ENCODE data around the gene GSX2.

GSX2 gene

DNA sequence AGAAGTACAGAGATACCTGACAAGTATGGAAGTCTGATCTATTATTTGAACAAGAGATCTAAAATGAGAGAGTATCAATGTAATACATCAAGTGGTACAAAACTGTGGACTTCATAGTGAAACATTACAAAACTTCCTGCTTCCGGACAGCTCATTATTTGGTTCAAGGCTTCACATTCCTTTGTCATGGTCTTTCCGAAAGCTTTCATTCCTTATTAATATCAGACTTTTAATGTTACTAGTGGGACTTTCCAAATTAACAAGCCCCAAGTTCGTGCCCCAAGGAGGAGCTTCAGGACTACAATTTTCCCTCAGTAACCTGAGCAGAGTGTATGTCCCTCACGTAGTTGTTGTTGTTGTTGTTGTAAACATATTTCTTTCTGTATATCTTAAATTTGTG lies 36.7 kb upstream of the GSX2 start:
- WGBS (ENCODE audit: extremely low coverage, insufficient coverage, low lambda C conversion rate): no CpG with 5 or more reads among the region's 4 CpGs
- Histone ChIP-seq H3K9ac (ENCODE audit: low read length) (peak overlapping the region; percentile 80), H4K8ac (ENCODE audit: low read depth, low read length) (no peak overlapping the region), H3K27me3 (ENCODE audit: insufficient read depth, low read length, poor library complexity) (no peaks in the 10 kb centered on the region), H3K4me1 (ENCODE audit: control insufficient read depth, low read depth, low read length) (peaks cover 6% of the 10 kb centered on the region), H4K5ac (ENCODE audit: low read length) (no peak overlapping the region), H3K79me1 (ENCODE audit: low read length) (peaks cover 6% of the 10 kb centered on the region), H2BK5ac (ENCODE audit: low read length) (no peak overlapping the region), H3K4ac (ENCODE audit: low read depth, low read length) (no peak overlapping the region), H3K4me2 (ENCODE audit: low read length) (peak overlapping the region; percentile 91), H2BK120ac (ENCODE audit: low read depth, low read length) (no peak overlapping the region), H3K56ac (ENCODE audit: low read length) (no peak overlapping the region), H3K36me3 (ENCODE audit: control insufficient read depth, insufficient read depth, low read length) (no peaks in the 10 kb centered on the region), H3K79me2 (ENCODE audit: control insufficient read depth, insufficient read depth, low read length) (peaks cover 10% of the 10 kb centered on the region), H3K27ac (ENCODE audit: low read depth, low read length) (no peak overlapping the region), H3K18ac (ENCODE audit: low read length) (no peak overlapping the region), H2BK15ac (replicated peaks; ENCODE audit: low read depth) (no peak overlapping the region), H3K23ac (ENCODE audit: low read length) (no peak overlapping the region), H2AK5ac (ENCODE audit: low read length) (no peak overlapping the region), H3K4me3 (ENCODE audit: low read length) (peak overlapping the region; percentile 4)
- DNase-seq: no peak

GRCh38 chr4:54063737-54064316 lies 36.1 kb upstream of the GSX2 start:
- DNase-seq: peak; percentile 62
- Histone ChIP-seq H3K4me2 (ENCODE audit: low read length) (peak overlapping the region; percentile 91), H3K4me1 (ENCODE audit: control insufficient read depth, low read depth, low read length) (peaks cover 6% of the 10 kb centered on the region), H2BK120ac (ENCODE audit: low read depth, low read length) (no peak overlapping the region), H3K79me2 (ENCODE audit: control insufficient read depth, insufficient read depth, low read length) (peaks cover 10% of the 10 kb centered on the region), H4K8ac (ENCODE audit: low read depth, low read length) (no peak overlapping the region), H3K18ac (ENCODE audit: low read length) (peak overlapping the region; percentile 35), H3K56ac (ENCODE audit: low read length) (peak overlapping the region; percentile 84), H2BK15ac (replicated peaks; ENCODE audit: low read depth) (no peak overlapping the region), H2BK5ac (ENCODE audit: low read length) (no peak overlapping the region), H3K4me3 (ENCODE audit: low read length) (peak overlapping the region; percentile 75), H3K9ac (ENCODE audit: low read length) (peak overlapping the region; percentile 80), H3K36me3 (ENCODE audit: control insufficient read depth, insufficient read depth, low read length) (no peaks in the 10 kb centered on the region), H3K4ac (ENCODE audit: low read depth, low read length) (peak overlapping the region; percentile 56), H3K27me3 (ENCODE audit: insufficient read depth, low read length, poor library complexity) (no peaks in the 10 kb centered on the region), H3K27ac (ENCODE audit: low read depth, low read length) (peak overlapping the region; percentile 20), H3K23ac (ENCODE audit: low read length) (peak overlapping the region; percentile 72), H2AK5ac (ENCODE audit: low read length) (no peak overlapping the region), H3K79me1 (ENCODE audit: low read length) (peaks cover 6% of the 10 kb centered on the region), H4K5ac (ENCODE audit: low read length) (no peak overlapping the region)
- no CpG with 5 or more reads among the region's 38 CpGs for WGBS (ENCODE audit: extremely low coverage, insufficient coverage, low lambda C conversion rate)

- peak within 1 kb of the TSS; percentile 91 for H3K4me2 ChIP-seq (ENCODE audit: low read length)
- DNase-seq: peak; percentile 96
- peak within 1 kb of the TSS; percentile 72 for H3K23ac ChIP-seq (ENCODE audit: low read length)
- H3K4ac ChIP-seq (ENCODE audit: low read depth, low read length): peak within 1 kb of the TSS; percentile 56
- peaks cover 7% of the 10 kb centered on the region for H3K79me2 ChIP-seq (ENCODE audit: control insufficient read depth, insufficient read depth, low read length)
- peaks cover 6% of the 10 kb centered on the region for H3K79me1 ChIP-seq (ENCODE audit: low read length)
- no peak within 1 kb of the TSS for H2BK120ac ChIP-seq (ENCODE audit: low read depth, low read length)
- WGBS (ENCODE audit: extremely low coverage, insufficient coverage, low lambda C conversion rate): no CpG with 5 or more reads among the region's 87 CpGs
- H3K4me1 ChIP-seq (ENCODE audit: control insufficient read depth, low read depth, low read length): peaks cover 6% of the 10 kb centered on the region
- H3K27me3 ChIP-seq (ENCODE audit: insufficient read depth, low read length, poor library complexity): no peaks in the 10 kb centered on the region
- H4K5ac ChIP-seq (ENCODE audit: low read length): no peak within 1 kb of the TSS
- H3K9ac ChIP-seq (ENCODE audit: low read length): peak within 1 kb of the TSS; percentile 80
- no peak within 1 kb of the TSS for H2BK15ac ChIP-seq (replicated peaks; ENCODE audit: low read depth)
- H3K36me3 ChIP-seq (ENCODE audit: control insufficient read depth, insufficient read depth, low read length): no peaks in the 10 kb centered on the region
- peak within 1 kb of the TSS; percentile 75 for H3K4me3 ChIP-seq (ENCODE audit: low read length)
- peak within 1 kb of the TSS; percentile 20 for H3K27ac ChIP-seq (ENCODE audit: low read depth, low read length)
- H4K8ac ChIP-seq (ENCODE audit: low read depth, low read length): no peak within 1 kb of the TSS
- H3K18ac ChIP-seq (ENCODE audit: low read length): peak within 1 kb of the TSS; percentile 82
- no peak within 1 kb of the TSS for H2AK5ac ChIP-seq (ENCODE audit: low read length)
- H3K56ac ChIP-seq (ENCODE audit: low read length): peak within 1 kb of the TSS; percentile 84
- no peak within 1 kb of the TSS for H2BK5ac ChIP-seq (ENCODE audit: low read length)
These were observed 35.4 kb upstream of the GSX2 start, which contains the start of gene CHIC2 for GRCh38 chr4:54064317-54065111. Gene CHIC2, minus strand, starts transcription at chr4:54064605. Its CDS starts 305 bp downstream, at chr4:54064300.

- Histone ChIP-seq H3K9ac (ENCODE audit: low read length) (no peak overlapping the region), H3K23ac (ENCODE audit: low read length) (no peak overlapping the region), H3K4me3 (ENCODE audit: low read length) (no peak overlapping the region), H3K56ac (ENCODE audit: low read length) (peak overlapping the region; percentile 0), H2AK5ac (ENCODE audit: low read length) (no peak overlapping the region), H2BK15ac (replicated peaks; ENCODE audit: low read depth) (no peak overlapping the region), H3K27ac (ENCODE audit: low read depth, low read length) (no peak overlapping the region), H3K18ac (ENCODE audit: low read length) (no peak overlapping the region), H3K4me2 (ENCODE audit: low read length) (no peak overlapping the region), H3K4me1 (ENCODE audit: control insufficient read depth, low read depth, low read length) (peaks cover 6% of the 10 kb centered on the region), H3K79me1 (ENCODE audit: low read length) (peaks cover 6% of the 10 kb centered on the region), H4K8ac (ENCODE audit: low read depth, low read length) (no peak overlapping the region), H3K4ac (ENCODE audit: low read depth, low read length) (no peak overlapping the region), H2BK5ac (ENCODE audit: low read length) (peak overlapping the region; percentile 28), H2BK120ac (ENCODE audit: low read depth, low read length) (no peak overlapping the region), H3K36me3 (ENCODE audit: control insufficient read depth, insufficient read depth, low read length) (no peaks in the 10 kb centered on the region), H4K5ac (ENCODE audit: low read length) (no peak overlapping the region), H3K27me3 (ENCODE audit: insufficient read depth, low read length, poor library complexity) (no peaks in the 10 kb centered on the region), H3K79me2 (ENCODE audit: control insufficient read depth, insufficient read depth, low read length) (peaks cover 7% of the 10 kb centered on the region)
- 100% methylated on average over 1 of the region's 6 CpGs for WGBS (ENCODE audit: extremely low coverage, insufficient coverage, low lambda C conversion rate)
- DNase-seq: peak; percentile 48
These were observed 34.5 kb upstream of the GSX2 start for GRCh38 chr4:54065282-54066087.

DNA sequence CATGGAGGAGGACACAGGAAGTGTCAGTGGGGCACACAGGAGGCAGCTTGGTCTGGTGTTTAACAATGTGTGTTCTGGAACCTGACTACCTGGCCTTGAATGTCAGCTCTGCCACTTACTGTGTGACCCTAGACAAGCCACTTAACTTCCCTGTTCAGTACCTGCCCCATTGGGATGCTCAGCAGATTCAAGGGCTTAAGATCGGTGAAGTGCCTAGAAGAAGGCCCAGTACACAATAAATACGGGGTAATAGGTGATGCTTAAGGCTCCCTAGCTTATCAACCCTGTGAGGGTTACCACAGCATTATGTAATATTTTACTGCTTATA lies 33.9 kb upstream of the GSX2 start:
- peak overlapping the region; percentile 0 for H3K56ac ChIP-seq (ENCODE audit: low read length)
- no CpG with 5 or more reads among the region's 2 CpGs for WGBS (ENCODE audit: extremely low coverage, insufficient coverage, low lambda C conversion rate)
- peak overlapping the region; percentile 12 for H3K27ac ChIP-seq (ENCODE audit: low read depth, low read length)

More for the DNA sequence above, 33.9 kb upstream of the GSX2 start:
- H3K79me1 ChIP-seq (ENCODE audit: low read length): peaks cover 6% of the 10 kb centered on the region
- no peak overlapping the region for H3K4me2 ChIP-seq (ENCODE audit: low read length)
- no peak overlapping the region for H3K9ac ChIP-seq (ENCODE audit: low read length)
- no peak overlapping the region for H2AK5ac ChIP-seq (ENCODE audit: low read length)
- DNase-seq: no peak
- no peak overlapping the region for H3K4me3 ChIP-seq (ENCODE audit: low read length)
- peaks cover 6% of the 10 kb centered on the region for H3K4me1 ChIP-seq (ENCODE audit: control insufficient read depth, low read depth, low read length)
- no peaks in the 10 kb centered on the region for H3K36me3 ChIP-seq (ENCODE audit: control insufficient read depth, insufficient read depth, low read length)
- no peak overlapping the region for H2BK120ac ChIP-seq (ENCODE audit: low read depth, low read length)
- H2BK5ac ChIP-seq (ENCODE audit: low read length): peak overlapping the region; percentile 28
- H3K4ac ChIP-seq (ENCODE audit: low read depth, low read length): no peak overlapping the region
- peaks cover 7% of the 10 kb centered on the region for H3K79me2 ChIP-seq (ENCODE audit: control insufficient read depth, insufficient read depth, low read length)
- H3K27me3 ChIP-seq (ENCODE audit: insufficient read depth, low read length, poor library complexity): no peaks in the 10 kb centered on the region
- no peak overlapping the region for H4K8ac ChIP-seq (ENCODE audit: low read depth, low read length)
- H2BK15ac ChIP-seq (replicated peaks; ENCODE audit: low read depth): no peak overlapping the region
- H3K23ac ChIP-seq (ENCODE audit: low read length): no peak overlapping the region
- no peak overlapping the region for H3K18ac ChIP-seq (ENCODE audit: low read length)
- no peak overlapping the region for H4K5ac ChIP-seq (ENCODE audit: low read length)

Data from mesendoderm (in vitro differentiated cells).